Measurements from ENCODE around the gene GET3. TPM values are rescaled to one million over a fixed set of nuclear protein-coding genes. Genes with fewer than 3 reads are reported as not detected.
"Not testable (repeated sequence)": the region's sequence is repeated elsewhere in the genome, so short reads cannot be mapped to it uniquely, and the experiment has no call there.

GET3 gene
- total and polyA plus RNA-seq, 5 donors from 2014 or later: 37.9 to 91.2 (median 72.7) TPM

- peak overlapping the region; percentile 77 for H3K4me3 ChIP-seq (ENCODE audit: low read depth, low read length)
- no peaks in the 10 kb centered on the region for H3K36me3 ChIP-seq (ENCODE audit: control insufficient read depth, insufficient read depth, low read length)
- no peaks in the 10 kb centered on the region for H3K27me3 ChIP-seq (ENCODE audit: control insufficient read depth, insufficient read depth, low read length)
- peak overlapping the region; percentile 92 for H3K27ac ChIP-seq (ENCODE audit: insufficient read depth, low read length, poor library complexity, severe bottlenecking)
- no peaks in the 10 kb centered on the region for H3K9me3 ChIP-seq (ENCODE audit: control insufficient read depth in 2 of 2, low read length in 2 of 2)
- ATAC-seq (ENCODE audit: low read depth in 2 of 2): peak in 1 of 2 donors; percentile 16
- peaks cover 15% of the 10 kb centered on the region for H3K4me1 ChIP-seq (ENCODE audit: control insufficient read depth, insufficient read depth, low read length, poor library complexity, severe bottlenecking)
- no peak for DNase-seq
- peak overlapping the region in 2 of 3 donors; percentile 97 to 98 for H3K27ac Mint-ChIP-seq
- peak overlapping the region; percentile 93 to 98 (median 94) for H3K4me3 Mint-ChIP-seq
- no peaks in the 10 kb centered on the region for H3K27me3 Mint-ChIP-seq
- peaks cover 4% of the 10 kb centered on the region for H3K36me3 Mint-ChIP-seq
- H3K4me1 Mint-ChIP-seq: peaks cover 2 to 12% (median 10%) of the 10 kb centered on the region in 4 donors
- peaks cover 0 to 1% (median 0%) of the 10 kb centered on the region in 7 donors for H3K9me3 Mint-ChIP-seq
Measured at GRCh38 chr19:12695997-12696365, 41.3 kb upstream of the GET3 start.

DNA sequence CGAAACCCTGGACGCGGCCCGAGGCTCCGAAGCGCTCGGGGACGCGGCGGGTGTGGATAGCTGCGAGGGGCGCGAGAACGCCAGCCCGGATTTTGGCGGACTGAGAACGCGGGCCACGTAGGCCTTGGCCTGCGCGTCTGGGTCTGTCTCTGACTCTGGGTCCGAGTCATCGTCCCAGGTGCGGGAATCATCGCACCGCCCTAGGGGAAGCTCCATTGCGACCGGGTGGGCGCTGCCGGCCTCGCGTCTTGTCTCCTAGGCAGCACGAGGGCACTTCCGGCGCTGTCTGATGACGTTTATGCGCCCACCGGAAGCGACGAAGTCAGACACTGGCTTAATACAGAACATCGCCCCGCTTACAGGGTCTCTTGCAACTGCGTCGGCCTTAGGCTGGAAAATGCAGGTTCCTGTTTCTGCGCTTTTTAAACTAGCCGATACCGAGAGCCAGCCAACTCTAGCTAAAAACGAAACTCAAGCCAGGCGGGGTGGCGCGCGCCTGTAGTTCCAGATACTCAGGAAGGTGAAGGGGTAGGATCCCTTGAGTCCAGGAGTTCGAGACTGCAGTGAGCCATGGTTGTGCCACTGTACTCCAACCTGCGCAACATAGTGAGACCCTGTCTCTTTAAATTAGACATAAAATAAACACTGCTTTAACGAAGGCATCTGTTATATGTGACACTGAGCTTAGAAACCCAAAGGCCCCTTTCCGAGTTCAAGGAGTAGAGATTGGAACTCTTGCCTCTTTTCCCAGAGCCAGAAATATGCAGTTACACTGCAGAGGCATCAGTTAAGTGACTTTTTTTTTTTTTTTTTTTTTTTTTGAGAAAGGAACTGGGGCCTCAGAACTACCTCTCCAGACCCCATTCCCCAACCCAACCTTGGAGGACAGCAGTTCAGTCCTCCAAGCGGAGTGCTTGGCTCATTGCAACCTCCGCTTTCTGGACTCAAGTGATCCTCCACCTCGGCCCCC lies 40.6 kb upstream of the GET3 start, which contains the start of gene FBXW9:
FBXW9 (minus strand) TSS at position 266 of the 970 bp plus-strand sequence; CDS start at position 216, 50 bp downstream.
- no peaks in the 10 kb centered on the region for H3K9me3 ChIP-seq (ENCODE audit: control insufficient read depth in 2 of 2, low read length in 2 of 2)
- H3K36me3 Mint-ChIP-seq: peaks cover 4% of the 10 kb centered on the region
- H3K4me1 Mint-ChIP-seq: peaks cover 2 to 12% (median 10%) of the 10 kb centered on the region in 4 donors
- H3K27me3 Mint-ChIP-seq: no peaks in the 10 kb centered on the region
- H3K27ac ChIP-seq (ENCODE audit: insufficient read depth, low read length, poor library complexity, severe bottlenecking): peak within 1 kb of the TSS; percentile 92
- peaks cover 3% of the 10 kb centered on the region for H3K36me3 ChIP-seq (ENCODE audit: control insufficient read depth, insufficient read depth, low read length)
- peak within 1 kb of the TSS; percentile 77 for H3K4me3 ChIP-seq (ENCODE audit: low read depth, low read length)
- ATAC-seq (ENCODE audit: low read depth in 2 of 2) (peak; percentile 90 to 92), DNase-seq (peak; percentile 94 to 97 (median 95))
- peak within 1 kb of the TSS; percentile 93 to 98 (median 94) for H3K4me3 Mint-ChIP-seq
- H3K27me3 ChIP-seq (ENCODE audit: control insufficient read depth, insufficient read depth, low read length): no peaks in the 10 kb centered on the region
- H3K9me3 Mint-ChIP-seq: peaks cover 0 to 1% (median 0%) of the 10 kb centered on the region in 7 donors
- peaks cover 15% of the 10 kb centered on the region for H3K4me1 ChIP-seq (ENCODE audit: control insufficient read depth, insufficient read depth, low read length, poor library complexity, severe bottlenecking)
- peak within 1 kb of the TSS; percentile 97 to 98 (median 97) for H3K27ac Mint-ChIP-seq

DNA sequence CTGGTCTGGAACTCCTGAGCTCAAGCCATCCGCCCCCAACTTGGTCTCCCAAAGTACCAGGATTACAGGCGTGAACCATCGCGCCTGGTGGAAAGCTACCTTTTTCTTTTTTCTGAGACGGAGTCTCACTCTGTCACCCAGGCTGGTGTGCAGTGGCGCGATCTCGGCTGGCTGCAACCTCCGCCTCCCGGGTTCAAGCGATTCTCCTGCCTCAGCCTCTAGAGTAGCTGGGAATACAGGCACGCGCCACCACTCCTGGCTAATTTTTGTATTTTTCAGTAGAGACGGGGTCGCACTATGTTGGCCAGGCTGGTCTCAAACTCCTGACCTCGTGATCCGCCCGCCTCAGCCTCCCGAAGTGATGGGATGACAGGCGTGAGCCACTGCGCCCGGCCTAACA lies 39.9 kb upstream of the GET3 start:
- peaks cover 15% of the 10 kb centered on the region for H3K4me1 ChIP-seq (ENCODE audit: control insufficient read depth, insufficient read depth, low read length, poor library complexity, severe bottlenecking)
- H3K9me3 ChIP-seq (ENCODE audit: control insufficient read depth in 2 of 2, low read length in 2 of 2); H3K9me3 Mint-ChIP-seq; H3K36me3 Mint-ChIP-seq; H3K4me3 ChIP-seq (ENCODE audit: low read depth, low read length); DNase-seq; H3K27me3 Mint-ChIP-seq; H3K36me3 ChIP-seq (ENCODE audit: control insufficient read depth, insufficient read depth, low read length); H3K27ac ChIP-seq (ENCODE audit: insufficient read depth, low read length, poor library complexity, severe bottlenecking); H3K27ac Mint-ChIP-seq; H3K27me3 ChIP-seq (ENCODE audit: control insufficient read depth, insufficient read depth, low read length); ATAC-seq (ENCODE audit: low read depth in 2 of 2): not testable (repeated sequence)
- Mint-ChIP-seq H3K4me3 (peak overlapping the region in 3 of 4 donors; percentile 15 to 53 (median 43)), H3K4me1 (peaks cover 2 to 12% (median 10%) of the 10 kb centered on the region in 4 donors)

DNA sequence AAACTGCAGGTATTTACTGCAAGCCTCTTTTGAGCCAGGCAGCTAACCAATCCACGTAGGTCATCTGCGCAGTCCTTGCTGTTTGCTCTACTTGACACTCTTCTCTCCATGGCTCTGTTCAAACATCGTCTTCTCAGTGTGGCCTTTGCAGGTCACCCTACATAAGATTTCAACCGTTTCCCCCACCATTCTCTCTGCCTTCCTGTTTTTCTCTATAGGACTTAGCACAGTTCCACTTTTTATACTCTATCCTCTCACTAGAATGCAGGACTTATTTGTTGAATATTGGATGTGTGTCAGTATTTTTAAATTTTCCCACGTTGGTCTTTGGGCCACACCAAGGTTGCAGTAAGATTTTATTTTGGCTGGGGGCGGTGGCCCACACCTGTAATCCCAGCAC lies 39.2 kb upstream of the GET3 start:
- no peaks in the 10 kb centered on the region for H3K27me3 Mint-ChIP-seq
- H3K27ac ChIP-seq (ENCODE audit: insufficient read depth, low read length, poor library complexity, severe bottlenecking): no peak overlapping the region
- ATAC-seq (ENCODE audit: low read depth in 2 of 2): no peak

DNA sequence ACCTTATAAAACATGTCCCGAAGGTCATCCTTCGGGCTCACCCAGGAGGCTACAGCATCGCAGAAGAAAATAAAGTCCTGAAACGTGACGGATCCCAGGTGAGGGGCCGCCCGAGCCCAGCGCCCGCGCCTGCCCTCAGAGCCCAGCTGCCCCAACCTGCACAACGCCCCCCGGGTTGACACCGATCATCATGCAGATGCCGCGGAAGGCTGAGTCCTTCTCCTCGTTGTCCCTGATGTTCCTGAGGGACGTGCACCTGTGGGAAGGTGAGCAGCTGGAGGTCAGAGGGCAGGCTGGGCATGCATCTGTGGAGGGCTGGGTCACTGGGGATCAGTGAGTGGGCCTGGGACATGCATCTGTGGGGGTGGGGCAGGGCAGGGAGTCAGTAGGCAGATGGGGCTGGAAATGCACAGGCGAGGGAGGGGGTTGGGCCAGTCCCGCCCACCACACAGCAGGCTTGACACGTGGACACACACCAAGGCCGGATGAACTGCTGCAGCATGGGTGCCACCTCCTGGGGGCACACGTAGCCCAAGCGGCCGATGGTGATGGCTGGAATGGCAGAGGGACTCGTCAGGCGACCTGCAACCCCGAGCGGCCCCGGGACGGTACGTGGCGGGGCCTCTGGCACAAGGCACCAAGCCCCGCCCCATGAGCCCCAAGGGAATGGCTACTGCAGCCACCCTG lies 35.6 kb upstream of the GET3 start:
- peaks cover 2 to 7% (median 5%) of the 10 kb centered on the region in 4 donors for H3K4me1 Mint-ChIP-seq
- H3K4me3 Mint-ChIP-seq: peak overlapping the region in 1 of 4 donors; percentile 67
- H3K27me3 Mint-ChIP-seq: no peaks in the 10 kb centered on the region
- H3K9me3 Mint-ChIP-seq: no peaks in the 10 kb centered on the region
- Histone ChIP-seq H3K36me3 (ENCODE audit: control insufficient read depth, insufficient read depth, low read length) (peaks cover 32% of the 10 kb centered on the region), H3K9me3 (ENCODE audit: control insufficient read depth in 2 of 2, low read length in 2 of 2) (no peaks in the 10 kb centered on the region), H3K4me1 (ENCODE audit: control insufficient read depth, insufficient read depth, low read length, poor library complexity, severe bottlenecking) (peaks cover 4% of the 10 kb centered on the region), H3K4me3 (ENCODE audit: low read depth, low read length) (no peak overlapping the region), H3K27me3 (ENCODE audit: control insufficient read depth, insufficient read depth, low read length) (no peaks in the 10 kb centered on the region), H3K27ac (ENCODE audit: insufficient read depth, low read length, poor library complexity, severe bottlenecking) (no peak overlapping the region)
- no peak overlapping the region for H3K27ac Mint-ChIP-seq
- ATAC-seq (ENCODE audit: low read depth in 2 of 2) (no peak), DNase-seq (no peak)
- H3K36me3 Mint-ChIP-seq: peaks cover 22% of the 10 kb centered on the region

More for the DNA sequence above, 39.2 kb upstream of the GET3 start:
- Mint-ChIP-seq H3K4me3 (peak overlapping the region; percentile 11 to 78 (median 68)), H3K9me3 (peaks cover 0 to 1% (median 0%) of the 10 kb centered on the region in 7 donors), H3K27ac (peak overlapping the region; percentile 72 to 89 (median 82)), H3K36me3 (peaks cover 7% of the 10 kb centered on the region), H3K4me1 (peaks cover 2 to 12% (median 10%) of the 10 kb centered on the region in 4 donors)
- DNase-seq: no peak
- H3K4me1 ChIP-seq (ENCODE audit: control insufficient read depth, insufficient read depth, low read length, poor library complexity, severe bottlenecking): peaks cover 15% of the 10 kb centered on the region
- H3K36me3 ChIP-seq (ENCODE audit: control insufficient read depth, insufficient read depth, low read length): peaks cover 5% of the 10 kb centered on the region
- H3K4me3 ChIP-seq (ENCODE audit: low read depth, low read length): no peak overlapping the region
- no peaks in the 10 kb centered on the region for H3K27me3 ChIP-seq (ENCODE audit: control insufficient read depth, insufficient read depth, low read length)
- H3K9me3 ChIP-seq (ENCODE audit: control insufficient read depth in 2 of 2, low read length in 2 of 2): no peaks in the 10 kb centered on the region

GRCh38 chr19:12703046-12703445 lies 34.3 kb upstream of the GET3 start:
- no peaks in the 10 kb centered on the region for H3K9me3 Mint-ChIP-seq
- Histone ChIP-seq H3K36me3 (ENCODE audit: control insufficient read depth, insufficient read depth, low read length) (peaks cover 33% of the 10 kb centered on the region), H3K9me3 (ENCODE audit: control insufficient read depth in 2 of 2, low read length in 2 of 2) (no peaks in the 10 kb centered on the region), H3K27ac (ENCODE audit: insufficient read depth, low read length, poor library complexity, severe bottlenecking) (no peak overlapping the region), H3K4me3 (ENCODE audit: low read depth, low read length) (no peak overlapping the region), H3K4me1 (ENCODE audit: control insufficient read depth, insufficient read depth, low read length, poor library complexity, severe bottlenecking) (no peaks in the 10 kb centered on the region), H3K27me3 (ENCODE audit: control insufficient read depth, insufficient read depth, low read length) (no peaks in the 10 kb centered on the region)
- peaks cover 22% of the 10 kb centered on the region for H3K36me3 Mint-ChIP-seq
- ATAC-seq (ENCODE audit: low read depth in 2 of 2) (no peak), DNase-seq (peak in 1 of 3 donors; percentile 38)
- no peaks in the 10 kb centered on the region for H3K27me3 Mint-ChIP-seq
- H3K27ac Mint-ChIP-seq: no peak overlapping the region
- H3K4me3 Mint-ChIP-seq: no peak overlapping the region
- H3K4me1 Mint-ChIP-seq: peaks cover 2 to 4% (median 3%) of the 10 kb centered on the region in 4 donors

- H3K4me3 ChIP-seq (ENCODE audit: low read depth, low read length): no peak overlapping the region
- no peak for ATAC-seq (ENCODE audit: low read depth in 2 of 2)
- H3K9me3 ChIP-seq (ENCODE audit: control insufficient read depth in 2 of 2, low read length in 2 of 2): no peaks in the 10 kb centered on the region
- no peaks in the 10 kb centered on the region for H3K27me3 ChIP-seq (ENCODE audit: control insufficient read depth, insufficient read depth, low read length)
- H3K4me3 Mint-ChIP-seq: no peak overlapping the region
- H3K36me3 ChIP-seq (ENCODE audit: control insufficient read depth, insufficient read depth, low read length): peaks cover 37% of the 10 kb centered on the region
- H3K4me1 Mint-ChIP-seq: no peaks in the 10 kb centered on the region
- H3K36me3 Mint-ChIP-seq: peaks cover 19% of the 10 kb centered on the region
- DNase-seq: no peak
- peak overlapping the region in 1 of 3 donors; percentile 25 for H3K27ac Mint-ChIP-seq
- H3K27ac ChIP-seq (ENCODE audit: insufficient read depth, low read length, poor library complexity, severe bottlenecking): no peak overlapping the region
- no peaks in the 10 kb centered on the region for H3K27me3 Mint-ChIP-seq
- no peaks in the 10 kb centered on the region for H3K4me1 ChIP-seq (ENCODE audit: control insufficient read depth, insufficient read depth, low read length, poor library complexity, severe bottlenecking)
- H3K9me3 Mint-ChIP-seq: no peaks in the 10 kb centered on the region
Measured at GRCh38 chr19:12705169-12705568, 32.1 kb upstream of the GET3 start.

Data from CD4-positive, CD25-positive, alpha-beta regulatory T cell (primary cell).